ENCODE measurements around the gene OR52B6. TPM values are rescaled to one million over a fixed set of nuclear protein-coding genes. Genes with fewer than 3 reads are reported as not detected.

The OR52B6 gene
- total RNA-seq = not detected
- 0 reads per million in 2 donors for total RNA-seq

GRCh38 chr11:5580577-5580976 is at the start of gene OR52B6:
Gene OR52B6, plus strand, starts transcription at chr11:5580877. Its CDS starts 0 bp downstream, at chr11:5580877.
- Mint-ChIP-seq H3K4me1 (no peaks in the 10 kb centered on the region), H3K27ac (no peak within 1 kb of the TSS), H3K4me3 (no peak within 1 kb of the TSS), H3K27me3 (no peaks in the 10 kb centered on the region), H3K36me3 (ENCODE audit: low read depth) (peaks cover 2% of the 10 kb centered on the region)
- DNase-seq = no peak
- ATAC-seq = no peak
- H3K9me3 ChIP-seq (ENCODE audit: control insufficient read depth, low read length, poor library complexity, severe bottlenecking) = no peaks in the 10 kb centered on the region

- DNase-seq (no peak), ATAC-seq (no peak)
- Mint-ChIP-seq H3K27me3 (peaks cover 35% of the 10 kb centered on the region), H3K27ac (no peak overlapping the region), H3K4me1 (no peaks in the 10 kb centered on the region), H3K4me3 (no peak overlapping the region), H3K36me3 (ENCODE audit: low read depth) (peaks cover 2% of the 10 kb centered on the region)
- H3K9me3 ChIP-seq (ENCODE audit: control insufficient read depth, low read length, poor library complexity, severe bottlenecking) = no peaks in the 10 kb centered on the region
Measured at GRCh38 chr11:5531053-5531831, 49.4 kb upstream of the OR52B6 start.

GRCh38 chr11:5534046-5534445 is 46.6 kb upstream of the OR52B6 start:
- H3K27ac Mint-ChIP-seq = no peak overlapping the region
- H3K9me3 ChIP-seq (ENCODE audit: control insufficient read depth, low read length, poor library complexity, severe bottlenecking) = no peaks in the 10 kb centered on the region
- ATAC-seq (no peak), DNase-seq (no peak)
- peaks cover 20% of the 10 kb centered on the region for H3K27me3 Mint-ChIP-seq
- H3K4me1 Mint-ChIP-seq = no peaks in the 10 kb centered on the region
- no peak overlapping the region for H3K4me3 Mint-ChIP-seq
- H3K36me3 Mint-ChIP-seq (ENCODE audit: low read depth) = peaks cover 2% of the 10 kb centered on the region

- no peak for DNase-seq
- ATAC-seq = no peak
- H3K36me3 Mint-ChIP-seq (ENCODE audit: low read depth) = no peaks in the 10 kb centered on the region
- H3K4me1 Mint-ChIP-seq = no peaks in the 10 kb centered on the region
- H3K27me3 Mint-ChIP-seq = peaks cover 12% of the 10 kb centered on the region
- H3K4me3 Mint-ChIP-seq = no peak overlapping the region
- H3K9me3 ChIP-seq (ENCODE audit: control insufficient read depth, low read length, poor library complexity, severe bottlenecking) = no peaks in the 10 kb centered on the region
- no peak overlapping the region for H3K27ac Mint-ChIP-seq
Measured at GRCh38 chr11:5536482-5536881, 44.2 kb upstream of the OR52B6 start.

GRCh38 chr11:5541427-5541826 is 39.2 kb upstream of the OR52B6 start:
- DNase-seq (no peak), ATAC-seq (no peak)
- Mint-ChIP-seq H3K4me3 (no peak overlapping the region), H3K36me3 (ENCODE audit: low read depth) (no peaks in the 10 kb centered on the region), H3K4me1 (no peaks in the 10 kb centered on the region), H3K27ac (no peak overlapping the region), H3K27me3 (peaks cover 8% of the 10 kb centered on the region)
- H3K9me3 ChIP-seq (ENCODE audit: control insufficient read depth, low read length, poor library complexity, severe bottlenecking) = no peaks in the 10 kb centered on the region

- no peaks in the 10 kb centered on the region for H3K36me3 Mint-ChIP-seq (ENCODE audit: low read depth)
- no peak for ATAC-seq
Measured at GRCh38 chr11:5546457-5546856, 34.2 kb upstream of the OR52B6 start.

GRCh38 chr11:5547982-5548381 is 32.7 kb upstream of the OR52B6 start:
- Mint-ChIP-seq H3K4me1 (no peaks in the 10 kb centered on the region), H3K27ac (no peak overlapping the region), H3K36me3 (ENCODE audit: low read depth) (no peaks in the 10 kb centered on the region), H3K27me3 (peaks cover 7% of the 10 kb centered on the region), H3K4me3 (no peak overlapping the region)
- no peaks in the 10 kb centered on the region for H3K9me3 ChIP-seq (ENCODE audit: control insufficient read depth, low read length, poor library complexity, severe bottlenecking)
- ATAC-seq (no peak), DNase-seq (no peak)

More at GRCh38 chr11:5546457-5546856, 34.2 kb upstream of the OR52B6 start:
- Mint-ChIP-seq H3K27ac (no peak overlapping the region), H3K4me1 (no peaks in the 10 kb centered on the region), H3K4me3 (no peak overlapping the region), H3K27me3 (peaks cover 11% of the 10 kb centered on the region)
- DNase-seq = no peak
- H3K9me3 ChIP-seq (ENCODE audit: control insufficient read depth, low read length, poor library complexity, severe bottlenecking) = no peaks in the 10 kb centered on the region

GRCh38 chr11:5548440-5548839 is 32.2 kb upstream of the OR52B6 start, which contains the start of gene OR52H1:
Gene OR52H1, minus strand, starts transcription at chr11:5548540. Its CDS starts 3,035 bp downstream, at chr11:5545505.
- no peaks in the 10 kb centered on the region for H3K9me3 ChIP-seq (ENCODE audit: control insufficient read depth, low read length, poor library complexity, severe bottlenecking)
- DNase-seq (no peak), ATAC-seq (no peak)
- no peaks in the 10 kb centered on the region for H3K36me3 Mint-ChIP-seq (ENCODE audit: low read depth)
- H3K4me1 Mint-ChIP-seq = no peaks in the 10 kb centered on the region
- no peak within 1 kb of the TSS for H3K4me3 Mint-ChIP-seq
- no peak within 1 kb of the TSS for H3K27ac Mint-ChIP-seq
- peaks cover 7% of the 10 kb centered on the region for H3K27me3 Mint-ChIP-seq

- no peak for ATAC-seq
- H3K27ac Mint-ChIP-seq = no peak overlapping the region
- peaks cover 3% of the 10 kb centered on the region for H3K4me1 Mint-ChIP-seq
- no peak for DNase-seq
- H3K36me3 Mint-ChIP-seq (ENCODE audit: low read depth) = peaks cover 2% of the 10 kb centered on the region
- H3K27me3 Mint-ChIP-seq = peaks cover 23% of the 10 kb centered on the region
- H3K4me3 Mint-ChIP-seq = no peak overlapping the region
- H3K9me3 ChIP-seq (ENCODE audit: control insufficient read depth, low read length, poor library complexity, severe bottlenecking) = no peaks in the 10 kb centered on the region
Measured at GRCh38 chr11:5550440-5551095, 30.1 kb upstream of the OR52B6 start.

GRCh38 chr11:5553343-5553742 is 27.3 kb upstream of the OR52B6 start:
- no peak overlapping the region for H3K27ac Mint-ChIP-seq
- ATAC-seq (no peak), DNase-seq (no peak)
- H3K36me3 Mint-ChIP-seq (ENCODE audit: low read depth) = peaks cover 2% of the 10 kb centered on the region
- H3K27me3 Mint-ChIP-seq = peaks cover 32% of the 10 kb centered on the region
- no peak overlapping the region for H3K4me3 Mint-ChIP-seq
- no peaks in the 10 kb centered on the region for H3K9me3 ChIP-seq (ENCODE audit: control insufficient read depth, low read length, poor library complexity, severe bottlenecking)
- H3K4me1 Mint-ChIP-seq = peaks cover 3% of the 10 kb centered on the region

- Mint-ChIP-seq H3K4me3 (no peak overlapping the region), H3K27ac (no peak overlapping the region), H3K36me3 (ENCODE audit: low read depth) (peaks cover 2% of the 10 kb centered on the region), H3K4me1 (peaks cover 3% of the 10 kb centered on the region), H3K27me3 (peaks cover 43% of the 10 kb centered on the region)
- DNase-seq = no peak
- no peaks in the 10 kb centered on the region for H3K9me3 ChIP-seq (ENCODE audit: control insufficient read depth, low read length, poor library complexity, severe bottlenecking)
- no peak for ATAC-seq
Measured at GRCh38 chr11:5556596-5557188, 24.0 kb upstream of the OR52B6 start.

GRCh38 chr11:5557751-5558150 is 22.9 kb upstream of the OR52B6 start:
- Mint-ChIP-seq H3K4me1 (peaks cover 3% of the 10 kb centered on the region), H3K4me3 (no peak overlapping the region), H3K27me3 (peaks cover 43% of the 10 kb centered on the region), H3K27ac (no peak overlapping the region), H3K36me3 (ENCODE audit: low read depth) (peaks cover 2% of the 10 kb centered on the region)
- no peak for DNase-seq
- ATAC-seq = no peak
- H3K9me3 ChIP-seq (ENCODE audit: control insufficient read depth, low read length, poor library complexity, severe bottlenecking) = no peaks in the 10 kb centered on the region

GRCh38 chr11:5564259-5565019 is 16.2 kb upstream of the OR52B6 start:
- Mint-ChIP-seq H3K27ac (no peak overlapping the region), H3K27me3 (peaks cover 11% of the 10 kb centered on the region), H3K36me3 (ENCODE audit: low read depth) (peaks cover 3% of the 10 kb centered on the region), H3K4me3 (no peak overlapping the region), H3K4me1 (no peaks in the 10 kb centered on the region)
- no peak for ATAC-seq
- H3K9me3 ChIP-seq (ENCODE audit: control insufficient read depth, low read length, poor library complexity, severe bottlenecking) = no peaks in the 10 kb centered on the region
- DNase-seq = no peak

Measured in T-helper 17 cell (primary cell).